ENCODE data around the gene SPHK2.
A peak's percentile ranks its signal among the peaks of the same experiment; 100 is the strongest.
"Not testable (repeated sequence)": the region's sequence is repeated elsewhere in the genome, so short reads cannot be mapped to it uniquely, and the experiment has no call there.

SPHK2 gene

GRCh38 chr19:48618916-48619691 lies at the start of gene SPHK2, which contains the start of gene RPL18:
TSS of gene SPHK2 (plus strand) at chr19:48619506. CDS start at chr19:48620515, 1,009 bp downstream.
TSS of gene RPL18 (minus strand) at chr19:48619178. CDS start at chr19:48619143, 35 bp downstream.
- peak within 1 kb of the TSS; percentile 88 to 96 (median 96) for H3K27ac Mint-ChIP-seq

GRCh38 chr19:48569814-48570213 lies 49.5 kb upstream of the SPHK2 start:
- Mint-ChIP-seq H3K27me3 (ENCODE audit: low read depth) (peaks cover 25% of the 10 kb centered on the region), H3K36me3 (ENCODE audit: low read depth) (no peaks in the 10 kb centered on the region), H3K4me3 (no peak overlapping the region), H3K9me3 (no peaks in the 10 kb centered on the region), H3K4me1 (peaks cover 7% of the 10 kb centered on the region), H3K27ac (peak overlapping the region in 1 of 3 experiments; percentile 27)
- no peak for TF ChIP-seq CTCF (IDR thresholded peaks at IDR 0.05; ENCODE audit: unreplicated experiment in 3 of 3)

More at GRCh38 chr19:48618916-48619691, at the start of gene SPHK2, which contains the start of gene RPL18:
- no peaks in the 10 kb centered on the region for H3K9me3 Mint-ChIP-seq
- TF ChIP-seq CTCF (IDR thresholded peaks at IDR 0.05; ENCODE audit: unreplicated experiment in 3 of 3): no peak
- no peaks in the 10 kb centered on the region for H3K27me3 Mint-ChIP-seq (ENCODE audit: low read depth)
- peak within 1 kb of the TSS; percentile 97 to 99 (median 99) for H3K4me3 Mint-ChIP-seq
- peaks cover 52% of the 10 kb centered on the region for H3K4me1 Mint-ChIP-seq
- peaks cover 15% of the 10 kb centered on the region for H3K36me3 Mint-ChIP-seq (ENCODE audit: low read depth)

- peak overlapping the region in 2 of 3 experiments; percentile 35 to 68 for H3K27ac Mint-ChIP-seq
These were observed 47.7 kb upstream of the SPHK2 start for GRCh38 chr19:48571378-48572162.

DNA sequence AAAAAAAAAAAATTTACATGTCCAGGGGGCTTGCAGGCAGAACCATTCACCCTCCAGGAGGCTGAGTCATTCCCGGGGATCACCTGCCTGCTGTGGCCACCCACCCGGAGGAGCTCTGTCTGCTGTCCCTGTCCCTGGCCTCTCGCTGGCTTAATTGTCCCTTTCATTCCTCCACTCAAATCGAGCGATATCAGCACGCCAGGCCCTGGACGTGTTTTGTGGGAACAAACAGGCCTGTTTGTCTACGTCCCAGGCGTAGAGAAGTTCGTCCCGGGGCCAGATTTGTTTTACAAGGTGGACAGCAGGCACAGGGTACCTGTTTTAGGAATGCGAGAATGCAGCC lies 46.2 kb upstream of the SPHK2 start:
- Mint-ChIP-seq H3K9me3 (no peaks in the 10 kb centered on the region), H3K36me3 (ENCODE audit: low read depth) (no peaks in the 10 kb centered on the region), H3K27ac (peak overlapping the region in 2 of 3 experiments; percentile 49 to 56), H3K4me1 (peaks cover 7% of the 10 kb centered on the region), H3K27me3 (ENCODE audit: low read depth) (peaks cover 14% of the 10 kb centered on the region), H3K4me3 (no peak overlapping the region)
- TF ChIP-seq CTCF (IDR thresholded peaks at IDR 0.05; ENCODE audit: unreplicated experiment in 3 of 3): no peak

More at GRCh38 chr19:48571378-48572162, 47.7 kb upstream of the SPHK2 start:
- Mint-ChIP-seq H3K4me3 (no peak overlapping the region), H3K27me3 (ENCODE audit: low read depth) (peaks cover 25% of the 10 kb centered on the region), H3K36me3 (ENCODE audit: low read depth) (no peaks in the 10 kb centered on the region), H3K9me3 (no peaks in the 10 kb centered on the region), H3K4me1 (peaks cover 7% of the 10 kb centered on the region)
- no peak for TF ChIP-seq CTCF (IDR thresholded peaks at IDR 0.05; ENCODE audit: unreplicated experiment in 3 of 3)

DNA sequence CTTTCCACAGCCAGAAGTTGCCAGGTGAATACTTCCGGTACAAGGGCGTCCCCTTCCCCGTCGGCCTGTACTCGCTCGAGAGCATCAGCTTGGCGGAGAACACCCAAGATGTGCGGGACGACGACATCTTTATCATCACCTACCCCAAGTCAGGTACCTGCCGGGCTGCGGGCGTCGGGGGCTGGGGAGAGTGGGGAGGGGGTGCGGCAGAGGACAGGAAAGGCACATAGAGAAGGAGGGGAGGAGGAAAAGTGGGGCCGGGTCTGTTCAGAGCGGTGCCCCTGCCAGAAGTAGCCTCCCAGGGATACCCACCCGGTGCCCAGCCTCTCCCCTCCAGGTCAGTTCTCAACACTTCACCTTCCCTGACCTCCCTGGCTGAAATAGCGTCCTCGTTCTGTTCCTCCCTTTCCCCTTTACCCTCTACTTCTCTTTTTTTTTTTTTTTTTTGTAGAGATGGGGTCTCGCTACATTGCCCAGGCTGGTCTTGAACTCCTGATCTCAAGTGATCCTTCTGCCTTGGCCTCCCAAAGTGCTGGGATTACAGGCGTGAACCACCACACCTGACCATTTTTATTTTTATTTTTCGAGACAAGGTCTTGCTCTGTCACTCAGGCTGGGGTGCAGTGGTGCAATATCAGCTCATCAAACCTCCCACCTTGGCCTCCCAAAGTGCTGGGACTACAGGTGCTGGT lies 43.2 kb upstream of the SPHK2 start:
- Mint-ChIP-seq H3K36me3 (ENCODE audit: low read depth) (no peaks in the 10 kb centered on the region), H3K4me1 (no peaks in the 10 kb centered on the region), H3K9me3 (no peaks in the 10 kb centered on the region), H3K27me3 (ENCODE audit: low read depth) (peaks cover 5% of the 10 kb centered on the region), H3K4me3 (no peak overlapping the region), H3K27ac (no peak overlapping the region)
- TF ChIP-seq CTCF (IDR thresholded peaks at IDR 0.05; ENCODE audit: unreplicated experiment in 3 of 3): no peak

DNA sequence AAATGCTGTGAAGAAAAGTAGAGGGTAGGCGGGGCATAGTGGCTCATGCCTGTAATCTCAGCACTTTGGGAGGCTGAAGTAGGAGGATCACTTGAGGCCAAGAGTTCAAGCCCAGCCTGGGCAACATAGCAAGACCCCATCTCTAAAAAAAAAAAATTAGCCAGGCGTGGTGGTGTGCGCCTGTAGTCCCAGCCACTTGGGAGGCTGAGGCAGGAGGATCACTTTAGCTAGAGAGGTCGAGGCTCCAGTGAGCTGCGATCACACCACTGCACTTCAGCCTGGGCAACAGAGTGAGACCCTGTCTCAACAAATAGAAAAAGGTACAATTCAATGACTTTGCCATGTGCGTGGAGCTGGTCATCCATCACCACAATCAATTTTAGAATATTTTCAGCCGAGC lies 41.4 kb upstream of the SPHK2 start:
- not testable (repeated sequence) for H3K36me3 Mint-ChIP-seq (ENCODE audit: low read depth); H3K4me3 Mint-ChIP-seq

More for the DNA sequence above, 41.4 kb upstream of the SPHK2 start:
- H3K4me1 Mint-ChIP-seq; H3K9me3 Mint-ChIP-seq; H3K27me3 Mint-ChIP-seq (ENCODE audit: low read depth); H3K27ac Mint-ChIP-seq: not testable (repeated sequence)
